Astrocyte of the hippocampus (primary cell): Measurements from ENCODE around the gene SORBS1.

ENCODE experiments used
- DNase-seq: peaks from one replicate; pipeline ENCODE4 v3.0.0; 2011; ENCODE audit warnings: low read depth, low spot score

The SORBS1 gene

DNA sequence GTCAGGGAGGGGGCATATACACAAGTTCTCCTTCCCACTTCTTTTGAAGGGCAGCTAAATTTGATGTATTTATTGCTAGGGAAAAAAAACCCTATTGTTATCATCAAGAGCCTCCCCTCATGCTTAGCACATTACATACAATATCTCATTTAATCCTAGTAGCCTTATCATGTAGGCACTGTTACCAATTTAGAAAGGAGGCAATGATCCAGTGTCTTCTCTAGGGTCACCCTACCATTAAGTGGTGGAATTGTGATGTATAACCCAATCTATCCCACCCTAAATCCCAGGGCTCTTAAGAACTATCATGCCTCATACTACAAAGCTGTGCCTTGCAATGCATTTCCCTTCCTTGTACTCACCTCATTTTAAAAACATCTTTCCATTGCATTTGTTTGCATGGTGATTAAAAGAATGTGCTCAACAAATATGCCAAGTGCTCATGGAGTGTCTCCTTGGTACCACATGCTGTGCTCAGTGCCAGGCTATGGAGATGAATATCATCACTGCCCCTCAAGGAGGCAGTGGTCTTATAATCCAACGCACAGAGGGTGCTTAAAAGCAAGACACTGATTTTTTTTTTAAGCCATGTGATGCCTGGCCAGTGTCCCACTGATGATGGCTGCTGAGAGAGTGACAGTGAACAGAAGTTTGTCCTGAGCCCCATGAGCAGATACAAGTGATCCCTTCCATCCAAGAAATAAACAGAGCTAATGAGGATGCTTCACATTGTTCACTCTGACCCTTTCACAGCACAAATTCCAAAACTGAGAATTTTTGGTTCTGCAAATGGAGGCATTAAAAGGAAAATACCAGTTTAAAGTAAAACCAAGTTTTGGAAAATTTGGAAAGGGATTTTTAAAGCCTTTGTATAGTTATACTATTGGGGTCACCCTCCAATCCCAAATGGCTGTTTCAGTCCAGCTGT lies 98.2 kb downstream of the SORBS1 start:
- no peak for DNase-seq

GRCh38 chr10:95461611-95462010 lies 99.6 kb downstream of the SORBS1 start:
- DNase-seq: no peak

DNA sequence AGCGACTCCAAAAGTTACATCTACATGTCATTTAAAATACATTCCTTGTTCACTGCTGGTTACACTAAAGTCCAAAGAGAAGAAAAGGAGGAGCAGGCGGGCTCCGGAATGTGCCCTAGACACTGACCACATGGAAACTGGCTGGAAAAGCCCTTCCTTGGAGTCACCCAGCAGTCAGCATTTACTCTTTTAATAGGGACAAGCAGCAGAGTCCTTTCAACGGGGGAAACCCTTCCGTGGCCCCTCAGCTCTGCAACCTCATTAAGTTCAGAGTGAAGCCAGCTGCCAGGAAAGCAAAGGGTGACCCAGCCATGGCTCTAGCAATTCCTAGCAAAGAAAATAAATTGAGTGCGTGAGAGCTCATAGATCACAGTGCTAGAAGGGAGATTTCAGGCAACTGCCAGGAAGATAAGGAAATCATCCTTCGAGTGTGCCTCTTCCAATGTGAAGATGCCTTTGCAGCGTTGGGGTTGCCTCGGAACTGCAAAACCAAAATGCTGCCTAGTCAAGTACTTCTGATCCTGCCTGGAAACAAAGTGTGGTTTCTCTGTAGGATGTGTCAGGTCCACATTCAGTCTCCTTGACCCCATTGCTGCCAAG lies 101.6 kb downstream of the SORBS1 start:
- DNase-seq: peak; percentile 68

DNA sequence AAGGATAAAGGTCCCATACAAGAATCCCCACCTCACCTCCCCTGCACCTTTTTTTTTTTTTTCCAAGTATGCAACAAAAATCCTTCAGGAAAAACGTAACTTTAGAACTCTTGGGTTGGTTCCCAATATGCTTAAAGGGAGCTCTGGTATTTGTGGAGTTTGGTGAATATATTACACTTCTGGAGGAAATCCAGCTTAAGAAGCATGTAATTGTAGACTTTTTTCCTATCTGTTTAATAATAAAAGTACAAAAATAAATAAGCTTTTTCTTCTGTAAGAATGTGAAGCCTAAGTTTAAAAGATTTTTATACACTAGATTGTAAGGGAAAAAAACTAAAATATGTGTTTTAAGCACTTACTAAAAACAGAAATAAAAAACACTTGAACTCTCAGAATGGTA lies 102.3 kb downstream of the SORBS1 start:
- peak; percentile 59 for DNase-seq

GRCh38 chr10:95458014-95458413 lies 103.2 kb downstream of the SORBS1 start:
- no peak for DNase-seq

GRCh38 chr10:95457319-95457886 lies 103.8 kb downstream of the SORBS1 start:
- DNase-seq: peak; percentile 45

DNA sequence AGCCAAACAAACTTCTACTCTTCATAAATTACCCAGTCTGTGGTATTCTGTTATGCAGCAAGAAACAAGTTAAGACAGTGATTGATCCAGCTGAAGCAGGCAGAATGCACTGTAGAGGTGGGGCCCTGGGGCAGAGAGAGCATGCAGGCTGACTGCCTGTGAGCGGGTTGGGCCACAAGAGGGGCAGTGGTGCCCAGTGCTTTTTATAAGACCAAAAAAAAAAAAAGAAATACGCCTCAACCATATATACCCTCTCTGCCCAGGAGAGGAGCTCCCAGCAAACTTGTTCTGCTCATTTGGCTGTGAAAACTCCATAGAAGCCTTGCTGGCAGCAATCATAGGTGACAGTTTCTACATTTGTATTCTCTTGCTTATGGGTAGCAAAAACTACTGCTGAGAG lies 104.7 kb downstream of the SORBS1 start:
- no peak for DNase-seq

- DNase-seq: no peak
Observed at GRCh38 chr10:95454940-95455339, 106.2 kb downstream of the SORBS1 start.

DNA sequence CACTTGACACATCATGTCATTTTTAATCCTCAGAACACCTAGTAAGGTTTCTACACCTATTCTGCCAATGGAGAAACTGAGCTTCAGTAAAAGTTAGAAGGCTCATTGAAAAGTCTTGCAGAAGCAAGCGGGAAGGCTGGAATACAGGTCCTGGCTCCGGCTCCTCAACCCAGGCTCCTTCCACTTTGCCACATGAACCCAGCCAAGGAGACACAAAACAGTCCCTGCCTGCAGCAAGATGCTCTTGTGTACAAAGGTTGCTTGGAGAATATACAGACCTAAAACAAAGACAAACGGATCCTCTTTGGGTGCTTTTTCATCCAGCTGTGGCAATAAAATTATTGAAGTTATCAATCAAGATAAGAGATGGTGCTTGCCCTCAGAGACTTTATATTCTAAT lies 106.8 kb downstream of the SORBS1 start:
- DNase-seq: no peak

GRCh38 chr10:95451568-95452524 lies 109.3 kb downstream of the SORBS1 start:
- DNase-seq: peak; percentile 61

GRCh38 chr10:95451150-95451549 lies 110.0 kb downstream of the SORBS1 start:
- DNase-seq: peak; percentile 39

DNA sequence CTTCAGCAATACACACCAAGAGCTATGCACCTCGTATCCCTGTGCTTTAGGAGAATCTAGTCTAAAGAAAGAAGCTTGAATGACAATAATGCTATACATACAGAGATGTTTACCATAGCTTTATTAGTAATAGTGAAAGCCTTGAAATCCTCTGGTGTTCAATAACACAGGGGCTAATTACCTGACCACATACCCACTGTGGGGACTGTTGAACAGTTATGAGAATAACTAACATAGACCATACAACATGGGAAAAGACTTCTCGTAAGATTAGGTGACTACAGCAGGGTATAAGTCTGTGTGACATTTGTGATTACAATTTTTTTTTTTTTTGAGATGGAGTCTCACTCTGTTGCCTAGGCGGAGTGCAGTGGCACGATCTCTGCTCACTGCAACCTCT lies 111.0 kb downstream of the SORBS1 start:
- no peak for DNase-seq

- peak; percentile 55 for DNase-seq
Observed at GRCh38 chr10:95447685-95448084, 113.5 kb downstream of the SORBS1 start.

- DNase-seq: peak; percentile 90
Observed at GRCh38 chr10:95445837-95446486, 115.2 kb downstream of the SORBS1 start.

- DNase-seq: peak; percentile 92
Observed at GRCh38 chr10:95445223-95445836, 115.8 kb downstream of the SORBS1 start.

DNA sequence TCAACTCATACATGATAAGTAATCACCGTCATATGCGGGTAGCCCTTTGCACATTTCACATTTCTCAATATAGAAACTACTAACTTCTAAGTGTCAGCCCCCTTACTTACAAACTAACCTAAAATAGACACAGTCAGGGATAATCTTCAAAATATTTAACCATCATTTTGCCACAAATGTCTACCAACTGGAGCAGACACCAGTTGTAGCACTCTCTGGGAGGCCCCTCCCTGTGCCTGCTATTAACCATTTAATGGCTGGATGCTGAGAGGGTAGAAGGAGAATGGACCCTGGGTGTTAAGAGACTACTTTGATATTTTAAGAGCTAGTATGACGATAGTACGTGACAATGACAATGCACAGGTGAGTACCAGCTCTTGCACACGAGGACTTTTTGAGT lies 116.4 kb downstream of the SORBS1 start:
- no peak for DNase-seq

DNA sequence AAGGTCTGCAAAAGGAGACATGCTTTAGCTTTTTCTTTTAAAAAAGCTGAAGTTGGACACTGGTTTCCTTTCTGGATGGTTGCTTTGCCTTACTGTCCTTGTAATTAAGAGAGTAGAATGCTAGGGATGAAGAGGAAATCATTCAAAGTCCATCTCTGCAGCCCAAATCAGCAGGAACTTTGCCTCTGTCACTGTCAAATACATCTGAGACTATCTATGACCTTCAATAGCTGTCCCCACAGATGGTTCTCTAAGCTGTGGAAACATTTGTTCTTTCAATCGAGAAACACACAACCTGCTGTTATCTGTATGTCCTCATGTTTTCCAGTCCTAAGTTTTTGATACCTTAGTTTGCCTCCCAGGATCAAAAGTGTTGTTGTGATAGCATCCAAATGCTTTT lies 117.5 kb downstream of the SORBS1 start:
- DNase-seq: no peak

DNA sequence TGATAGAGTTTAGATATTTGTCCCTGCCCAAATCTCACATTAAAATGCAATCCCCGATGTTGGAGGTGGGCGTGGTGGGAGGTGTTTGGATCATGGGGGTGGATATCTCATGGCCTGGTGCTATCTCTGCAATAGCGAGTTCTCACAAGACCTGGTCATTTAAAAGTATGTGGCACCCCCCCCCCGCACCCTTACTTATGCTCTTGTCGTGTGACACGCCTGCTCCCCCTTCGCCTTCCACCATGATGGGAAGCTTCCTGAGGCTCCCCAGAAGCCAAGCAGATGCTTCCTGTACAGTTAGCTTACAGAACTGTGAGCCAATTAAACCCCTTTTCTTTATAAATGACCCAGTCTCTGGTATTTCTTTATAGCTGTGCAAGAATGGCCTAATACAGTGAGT lies 118.8 kb downstream of the SORBS1 start:
- DNase-seq: no peak

GRCh38 chr10:95441547-95441923 lies 119.6 kb downstream of the SORBS1 start:
- DNase-seq: no peak

- DNase-seq: peak; percentile 75
Observed at GRCh38 chr10:95440756-95441546, 120.2 kb downstream of the SORBS1 start.
